ENCODE results near the gene NEU2.

DNA sequence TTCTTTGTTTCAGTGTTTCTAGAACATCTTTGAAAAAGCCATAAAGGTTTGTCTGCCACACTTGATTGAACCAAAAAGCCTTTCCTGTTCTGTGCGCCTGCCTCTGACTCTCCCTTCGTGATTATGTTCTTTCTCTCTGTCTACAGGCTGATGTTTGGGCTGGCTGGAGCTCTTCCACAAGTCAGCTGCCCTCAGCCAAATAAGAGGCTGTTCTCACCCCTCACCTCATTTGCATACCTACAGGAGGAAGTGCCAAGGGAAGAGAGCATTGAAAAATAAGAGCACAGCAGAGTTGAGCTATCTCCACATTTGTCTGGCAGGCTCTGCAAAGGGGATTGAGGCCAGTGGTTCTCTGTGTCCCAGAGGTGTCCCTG, 43.5 kb downstream of the NEU2 start:
- TF ChIP-seq CTCF (IDR thresholded peaks at IDR 0.05 in 8 of 11, conservative IDR thresholded peaks at IDR 0.05 in 3 of 11) (no peak), POLR2AphosphoS5 (IDR thresholded peaks at IDR 0.05) (peak in 1 of 3 donors; percentile 92)

Measured in spleen (tissue), 7 donors.